Ishikawa (cell line): ENCODE results near the gene OGA.

Source experiments
- CEBPB ChIP-seq: IDR thresholded peaks from 2 replicates; pipeline ENCODE4 v1.6.1; 2012
- EP300 ChIP-seq: IDR thresholded peaks from 2 replicates; pipeline ENCODE4 v1.6.1; 2012; ENCODE audit warnings: borderline replicate concordance
- TAF1 ChIP-seq: IDR thresholded peaks from 2 replicates; pipeline ENCODE4 v1.6.1; 2012; ENCODE audit warnings: low read depth, mild to moderate bottlenecking
- YY1 ChIP-seq: IDR thresholded peaks from 2 replicates; pipeline ENCODE4 v1.6.1; 2012; ENCODE audit warnings: low read depth

- TF ChIP-seq CEBPB, result no peak
- no peak for TF ChIP-seq YY1
- no peak for TF ChIP-seq TAF1
- TF ChIP-seq EP300, result no peak
Measured at GRCh38 chr10:101848408-101848807, 30.2 kb upstream of the OGA start.
